ENCODE measurements around the gene SST.

The SST gene

GRCh38 chr3:187629711-187630110, 40.5 kb downstream of the SST start:
- DNase-seq (ENCODE audit: low spot score) = no peak

GRCh38 chr3:187628169-187628568, 42.0 kb downstream of the SST start:
- DNase-seq (ENCODE audit: low spot score) = no peak

GRCh38 chr3:187626581-187626980, 43.6 kb downstream of the SST start:
- DNase-seq (ENCODE audit: low spot score) = no peak

GRCh38 chr3:187624588-187624987, 45.6 kb downstream of the SST start:
- DNase-seq (ENCODE audit: low spot score) = no peak

- DNase-seq (ENCODE audit: low spot score) = peak; percentile 3
Observed at GRCh38 chr3:187623285-187623814, 46.8 kb downstream of the SST start.

GRCh38 chr3:187621881-187622280, 48.3 kb downstream of the SST start:
- DNase-seq (ENCODE audit: low spot score) = no peak

- no peak for DNase-seq (ENCODE audit: low spot score)
Observed at GRCh38 chr3:187619461-187619860, 50.7 kb downstream of the SST start.
